GM12878 (cell line): ENCODE data around the gene HMGCS1. TPM values are rescaled to one million over a fixed set of nuclear protein-coding genes. Genes with fewer than 3 reads are reported as not detected.

Source experiments
- ATAC-seq: fragments of 200-7000 bp; cut with Tn5 transposase; 3 replicates; pipeline ENCODE4 v1.9.1; 2020; ENCODE audit warnings: mild to moderate bottlenecking, moderate library complexity
- BruUV-seq: library from RNA; stranded (reverse); fragments of 400-500 nt; replicated peaks from 2 replicates; lab custom pipeline; 2021; lab: Mats Ljungman, UMichigan
- CTCF ChIA-PET: fragments of 300-600 bp; sonication (Branson Sonifier 250); formaldehyde crosslinking; extraction: SDS; loops from one replicate; lab custom pipeline; 2021; ENCODE audit warnings: inconsistent platforms; lab: Yijun Ruan, JAX
- POLR2A ChIA-PET: fragments of 350-600 bp; formaldehyde crosslinking; extraction: SDS; loops from one replicate; lab custom pipeline; 2021; ENCODE audit warnings: inconsistent platforms; lab: Charles Lee
- RAD21 ChIA-PET: fragments of 300-600 bp; sonication (Branson Sonifier 250); formaldehyde crosslinking; loops from one replicate; lab custom pipeline; 2023; ENCODE audit warnings: antibody characterized with exemption; ENCODE audit not compliant: unreplicated experiment; lab: Charles Lee
- SMC1A ChIA-PET: fragments of 300-600 bp; sonication (Branson Sonifier 250); formaldehyde crosslinking; loops from one replicate; lab custom pipeline; 2023; ENCODE audit not compliant: unreplicated experiment, uncharacterized antibody; lab: Charles Lee
- DNase-seq: peaks from one replicate; pipeline ENCODE4 v3.0.0-alpha.2; 2011; ENCODE audit warnings: low read depth, low spot score
- FAIRE-seq: peaks from 3 replicates; lab custom pipeline; 2011; peaks lifted over from hg19 to GRCh38; lab: Jason Lieb, UNC
- H2AFZ ChIP-seq: 2 replicates; pipeline ENCODE4 v1.6.0; 2011; ENCODE audit warnings: low read depth, low read length, control low read depth; ENCODE audit not compliant: control insufficient read depth
- H3K27ac ChIP-seq: 2 replicates; pipeline ENCODE4 v1.5.1; 2011; ENCODE audit warnings: control low read depth; ENCODE audit not compliant: control insufficient read depth, insufficient read depth
- H3K27me3 ChIP-seq, 2 experiments: replicated peaks in 1 of 2; 2 replicates each; pipeline versions ENCODE4 v1.6.0 to v1.6.1; 2011; ENCODE audit warnings: low read length in 1 of 2; ENCODE audit not compliant: control insufficient read depth in 2 of 2, insufficient read depth in 2 of 2
- H3K36me3 ChIP-seq, 2 experiments: 2 replicates each; pipeline ENCODE4 v1.5.1; 2011; ENCODE audit warnings: low read length in 1 of 2; ENCODE audit not compliant: control insufficient read depth in 2 of 2, insufficient read depth in 2 of 2
- H3K4me1 ChIP-seq: 2 replicates; pipeline ENCODE4 v1.6.1; 2011; ENCODE audit warnings: mild to moderate bottlenecking, low read length, moderate library complexity, mixed read lengths; ENCODE audit not compliant: control insufficient read depth, insufficient read depth
- H3K4me2 ChIP-seq: 2 replicates; pipeline ENCODE4 v1.6.0; 2011; ENCODE audit warnings: control low read depth; ENCODE audit not compliant: control insufficient read depth, insufficient read depth
- H3K4me3 ChIP-seq: fragments of 200-600 bp; sonication (generic); 2 replicates; pipeline ENCODE4 v1.5.1; 2016
- H3K79me2 ChIP-seq: 2 replicates; pipeline ENCODE4 v1.6.0; 2011; ENCODE audit warnings: low read length; ENCODE audit not compliant: control insufficient read depth, insufficient read depth
- H3K9ac ChIP-seq: 2 replicates; pipeline ENCODE4 v1.8.0; 2011; ENCODE audit warnings: low read length, control low read depth, mixed read lengths; ENCODE audit not compliant: control insufficient read depth, insufficient read depth
- H3K9me3 ChIP-seq: replicated peaks from 3 replicates; pipeline ENCODE4 v1.5.1; 2011; ENCODE audit warnings: mild to moderate bottlenecking, low read length; ENCODE audit not compliant: control insufficient read depth, insufficient read depth
- H4K20me1 ChIP-seq: 2 replicates; pipeline ENCODE4 v1.6.0; 2011; ENCODE audit not compliant: control insufficient read depth, insufficient read depth
- EED ChIP-seq: sonication (generic); IDR thresholded peaks from 2 replicates; pipeline ENCODE4 v1.6.1; 2016; ENCODE audit warnings: antibody characterized with exemption, low read depth
- ELK1 ChIP-seq: IDR thresholded peaks from 2 replicates; pipeline ENCODE4 v1.6.1; 2012; ENCODE audit warnings: low read depth, low read length, improper control_type of control experiment
- EP300 ChIP-seq, 2 experiments: fragments of 150-350 bp in 1 of 2; IDR thresholded peaks; 2 replicates each; pipeline ENCODE4 v1.6.1; 2011 to 2012; ENCODE audit warnings: low read depth in 2 of 2, low read length in 2 of 2, borderline replicate concordance in 1 of 2, improper control_type of control experiment in 1 of 2, inconsistent platforms in 1 of 2; ENCODE audit not compliant: control insufficient read depth in 1 of 2
- MXI1 ChIP-seq: fragments of 150-350 bp; IDR thresholded peaks from 2 replicates; pipeline ENCODE4 v1.6.1; 2011; ENCODE audit warnings: low read depth, mild to moderate bottlenecking, inconsistent platforms, low read length, improper control_type of control experiment
- PRDM15 ChIP-seq: fragments of 450-650 bp; formaldehyde crosslinking; IDR thresholded peaks from 2 replicates; pipeline ENCODE4 v1.4.0; 2020; ENCODE audit warnings: mild to moderate bottlenecking, moderate library complexity
- RELB ChIP-seq: fragments of 450-650 bp; IDR thresholded peaks from 2 replicates; pipeline ENCODE4 v1.6.1; 2017; ENCODE audit warnings: low read depth, mild to moderate bottlenecking, moderate library complexity
- SP1 ChIP-seq: IDR thresholded peaks from one replicate; pipeline ENCODE4 v1.6.1; 2011; ENCODE audit warnings: low read depth, low read length
- TCF12 ChIP-seq: IDR thresholded peaks from 2 replicates; pipeline ENCODE4 v1.6.1; 2011; ENCODE audit warnings: low read depth, mild to moderate bottlenecking, low read length
- ZNF274 ChIP-seq: IDR thresholded peaks from one replicate; pipeline ENCODE4 v1.8.0; 2011; ENCODE audit not compliant: insufficient read length, insufficient read depth
- ZZZ3 ChIP-seq: IDR thresholded peaks from 2 replicates; pipeline ENCODE4 v1.6.1; 2011; ENCODE audit warnings: low read depth; ENCODE audit not compliant: control insufficient read depth, insufficient read length
- WGBS: methylation state at CpG from one replicate; pipeline ENCODE4 v1.1.6; 2016; ENCODE audit warnings: low lambda C conversion rate; ENCODE audit not compliant: insufficient replicate concordance, insufficient coverage; ENCODE audit errors: missing lambda C conversion rate; 5-methylcytosine and 5-hydroxymethylcytosine counted together
- in situ Hi-C: fragments of 300-500 bp; cut with MboI; formaldehyde crosslinking; loops from 9 replicates; pipeline ENCODE4 v1.14.3; 2018; ENCODE audit warnings: mixed read lengths
- intact Hi-C: fragments of 100-400 bp; cut with micrococcal nuclease; formaldehyde crosslinking; loops from one replicate; pipeline ENCODE4 v1.14.2; 2022; ENCODE audit not compliant: unreplicated experiment
- polyA plus RNA-seq, 11 experiments: library from polyadenylated mRNA; depleted of rRNA in 4 of 11; unstranded in 6 of 11; stranded (reverse) in 5 of 11; fragments of >200 nt; fragmentation: Nextera tagmentation in 4 of 11; fragmentation: Illumina TruSeq in 1 of 11; extraction: Ambion mirVana in 4 of 11; extraction: Trizol in 1 of 11; gene quantifications; 1 replicate in 1 of 11; 2 replicates in 10 of 11; pipeline versions ENCODE4 v1.2.1 to v1.2.3, GENCODE V29; 2011 to 2016; ENCODE audit warnings: inconsistent platforms in 2 of 11, missing spikeins in 2 of 11, low read depth in 1 of 11
- total RNA-seq, 4 experiments: library from RNA; depleted of rRNA in 3 of 4; stranded (reverse); fragments of >200 nt in 3 of 4; fragmentation: Illumina TruSeq in 1 of 4; extraction: Trizol in 1 of 4; gene quantifications; 2 replicates each; pipeline versions ENCODE4 v1.2.1 to v1.2.3, GENCODE V29; 2013 to 2021

Gene HMGCS1
- total and polyA plus RNA-seq, 10 of the 15 experiments (the other 5 are each of a cell fraction or from before 2014, with no cell fraction given): 24.0 to 193 (median 108) TPM

- intact Hi-C loops: no loop called here
Measured at GRCh38 chr5:43357067-43357466, 43.9 kb upstream of the HMGCS1 start.

GRCh38 chr5:43354774-43355173 lies 41.6 kb upstream of the HMGCS1 start:
- Histone ChIP-seq H3K9me3 (peaks cover 2% of the 10 kb centered on the region; the same call in 1 of the 3 replicates), H3K27ac (no peak overlapping the region), H3K36me3 (no peaks in the 10 kb centered on the region), H3K4me1 (no peaks in the 10 kb centered on the region), H3K27me3 (no peaks in the 10 kb centered on the region; a peak in 1 of 4 replicates), H3K4me2 (no peak overlapping the region), H3K9ac (no peak overlapping the region), H3K4me3 (no peak overlapping the region), H3K79me2 (no peaks in the 10 kb centered on the region), H4K20me1 (no peaks in the 10 kb centered on the region), H2AFZ (no peak overlapping the region)
- ATAC-seq (no peak), DNase-seq (no peak), FAIRE-seq (no peak)
- SMC1A ChIA-PET: no interaction called here
- WGBS: 42% methylated on average over 3 of the region's 3 CpGs
- POLR2A ChIA-PET: no interaction called here
- no TSS peak for BruUV-seq
- in situ Hi-C loops (no loop called here), intact Hi-C loops (no loop called here)
- RAD21 ChIA-PET: no interaction called here
- CTCF ChIA-PET: no interaction called here
- TF ChIP-seq PRDM15 (no peak), EED (no peak), ELK1 (no peak), TCF12 (no peak)

More at GRCh38 chr5:43357067-43357466, 43.9 kb upstream of the HMGCS1 start:
- Histone ChIP-seq H4K20me1 (no peaks in the 10 kb centered on the region), H2AFZ (no peak overlapping the region), H3K9ac (no peak overlapping the region), H3K36me3 (no peaks in the 10 kb centered on the region), H3K4me2 (no peak overlapping the region), H3K79me2 (no peaks in the 10 kb centered on the region), H3K27ac (no peak overlapping the region), H3K27me3 (no peaks in the 10 kb centered on the region), H3K4me3 (no peak overlapping the region), H3K9me3 (peaks cover 5% of the 10 kb centered on the region; the same call in 2 of the 3 replicates), H3K4me1 (no peaks in the 10 kb centered on the region)
- in situ Hi-C loops: no loop called here
- no peak for ATAC-seq
- WGBS: 23% methylated on average over 2 of the region's 2 CpGs
- ChIA-PET RAD21 (no interaction called here), CTCF (no interaction called here), POLR2A (no interaction called here), SMC1A (no interaction called here)
- DNase-seq: no peak
- TF ChIP-seq EP300 (IDR thresholded peaks at IDR 0.05; ENCODE audit: borderline replicate concordance in 1 of 2, control insufficient read depth in 1 of 2, low read depth in 2 of 2, low read length in 2 of 2) (no peak), RELB (no peak), ZZZ3 (no peak), MXI1 (no peak), ZNF274 (no peak), SP1 (no peak)
- BruUV-seq: no TSS peak
- no peak for FAIRE-seq
